Measurements from ENCODE around the gene SNTA1.

The SNTA1 gene

GRCh38 chr20:33408716-33409654 is 34.6 kb downstream of the SNTA1 start:
- Histone ChIP-seq H3K9ac (ENCODE audit: low read depth, low read length, poor library complexity) (no peak overlapping the region), H3K18ac (ENCODE audit: low read length) (no peak overlapping the region), H3K36me3 (replicated peaks in 1 of 2; ENCODE audit: control insufficient read depth in 2 of 2, insufficient read depth in 2 of 2, low read length in 2 of 2) (peaks cover 10 to 38% of the 10 kb centered on the region in 2 donors), H2BK5ac (ENCODE audit: low read length) (no peak overlapping the region), H2AFZ (ENCODE audit: low read length) (no peak overlapping the region), H3K27me3 (ENCODE audit: control insufficient read depth in 3 of 3, insufficient read depth in 3 of 3, low read depth in 1 of 3, low read length in 3 of 3) (no peaks in the 10 kb centered on the region), H3K9me3 (replicated peaks in 1 of 2; ENCODE audit: control insufficient read depth in 2 of 2, insufficient read depth in 1 of 2, low read depth in 1 of 2, low read length in 2 of 2) (peaks cover 2 to 6% of the 10 kb centered on the region in 2 donors), H4K91ac (ENCODE audit: low read depth, low read length, poor library complexity) (no peak overlapping the region), H3K4me1 (ENCODE audit: control insufficient read depth in 2 of 2, insufficient read depth in 1 of 2, low read depth in 1 of 2, low read length in 2 of 2) (no peaks in the 10 kb centered on the region), H4K8ac (ENCODE audit: low read depth, low read length) (no peak overlapping the region), H3K23ac (ENCODE audit: low read depth, low read length, poor library complexity) (peak overlapping the region; percentile 34), H2AK5ac (ENCODE audit: low read depth, low read length) (no peak overlapping the region), H3K79me1 (ENCODE audit: low read depth, low read length) (peaks cover 1% of the 10 kb centered on the region), H3K14ac (ENCODE audit: low read length) (no peak overlapping the region), H2BK12ac (ENCODE audit: low read length) (no peak overlapping the region), H2BK120ac (ENCODE audit: low read depth, low read length) (no peak overlapping the region), H3K4ac (ENCODE audit: low read length) (no peak overlapping the region), H2BK15ac (ENCODE audit: low read length) (no peak overlapping the region), H3K27ac (replicated peaks; ENCODE audit: low read length) (no peak overlapping the region), H3K4me2 (ENCODE audit: insufficient read depth, low read length, poor library complexity, severe bottlenecking) (no peak overlapping the region), H3K4me3 (ENCODE audit: low read length in 2 of 2) (no peak overlapping the region)
- no peak for DNase-seq (ENCODE audit: low spot score)
- no CpG with 5 or more reads among the region's 18 CpGs for WGBS, 2 donors (ENCODE audit: extremely low coverage in 2 of 2, insufficient read length in 2 of 2, insufficient replicate concordance in 1 of 2)

GRCh38 chr20:33408313-33408712 is 35.2 kb downstream of the SNTA1 start:
- H3K4me2 ChIP-seq (ENCODE audit: insufficient read depth, low read length, poor library complexity, severe bottlenecking): no peak overlapping the region
- H4K91ac ChIP-seq (ENCODE audit: low read depth, low read length, poor library complexity): no peak overlapping the region
- peak overlapping the region in 1 of 2 donors; percentile 5 for H3K4me3 ChIP-seq (ENCODE audit: low read length in 2 of 2)
- no peak for DNase-seq (ENCODE audit: low spot score)
- H4K8ac ChIP-seq (ENCODE audit: low read depth, low read length): no peak overlapping the region
- H3K23ac ChIP-seq (ENCODE audit: low read depth, low read length, poor library complexity): peak overlapping the region; percentile 34
- H2BK15ac ChIP-seq (ENCODE audit: low read length): no peak overlapping the region
- no CpG with 5 or more reads among the region's 12 CpGs for WGBS, 2 donors (ENCODE audit: extremely low coverage in 2 of 2, insufficient read length in 2 of 2, insufficient replicate concordance in 1 of 2)
- peaks cover 1% of the 10 kb centered on the region for H3K79me1 ChIP-seq (ENCODE audit: low read depth, low read length)
- H3K36me3 ChIP-seq (replicated peaks in 1 of 2; ENCODE audit: control insufficient read depth in 2 of 2, insufficient read depth in 2 of 2, low read length in 2 of 2): peaks cover 10 to 38% of the 10 kb centered on the region in 2 donors
- H2AFZ ChIP-seq (ENCODE audit: low read length): no peak overlapping the region
- H2BK5ac ChIP-seq (ENCODE audit: low read length): no peak overlapping the region
- no peak overlapping the region for H3K14ac ChIP-seq (ENCODE audit: low read length)
- no peak overlapping the region for H2BK12ac ChIP-seq (ENCODE audit: low read length)
- no peak overlapping the region for H3K18ac ChIP-seq (ENCODE audit: low read length)
- H3K4ac ChIP-seq (ENCODE audit: low read length): no peak overlapping the region
- H2AK5ac ChIP-seq (ENCODE audit: low read depth, low read length): no peak overlapping the region
- peak overlapping the region; percentile 55 for H3K9ac ChIP-seq (ENCODE audit: low read depth, low read length, poor library complexity)
- no peak overlapping the region for H3K27ac ChIP-seq (replicated peaks; ENCODE audit: low read length)
- H3K27me3 ChIP-seq (ENCODE audit: control insufficient read depth in 3 of 3, insufficient read depth in 3 of 3, low read depth in 1 of 3, low read length in 3 of 3): no peaks in the 10 kb centered on the region
- peaks cover 2 to 6% of the 10 kb centered on the region in 2 donors for H3K9me3 ChIP-seq (replicated peaks in 1 of 2; ENCODE audit: control insufficient read depth in 2 of 2, insufficient read depth in 1 of 2, low read depth in 1 of 2, low read length in 2 of 2)
- H2BK120ac ChIP-seq (ENCODE audit: low read depth, low read length): no peak overlapping the region
- H3K4me1 ChIP-seq (ENCODE audit: control insufficient read depth in 2 of 2, insufficient read depth in 1 of 2, low read depth in 1 of 2, low read length in 2 of 2): no peaks in the 10 kb centered on the region

- Histone ChIP-seq H2BK5ac (ENCODE audit: low read length) (no peak overlapping the region), H3K4me1 (ENCODE audit: control insufficient read depth in 2 of 2, insufficient read depth in 1 of 2, low read depth in 1 of 2, low read length in 2 of 2) (no peaks in the 10 kb centered on the region), H3K79me1 (ENCODE audit: low read depth, low read length) (peaks cover 2% of the 10 kb centered on the region), H4K8ac (ENCODE audit: low read depth, low read length) (no peak overlapping the region), H3K18ac (ENCODE audit: low read length) (no peak overlapping the region), H3K9ac (ENCODE audit: low read depth, low read length, poor library complexity) (no peak overlapping the region), H2AFZ (ENCODE audit: low read length) (no peak overlapping the region), H3K4ac (ENCODE audit: low read length) (no peak overlapping the region), H3K14ac (ENCODE audit: low read length) (no peak overlapping the region), H2BK12ac (ENCODE audit: low read length) (no peak overlapping the region), H3K4me2 (ENCODE audit: insufficient read depth, low read length, poor library complexity, severe bottlenecking) (no peak overlapping the region), H4K91ac (ENCODE audit: low read depth, low read length, poor library complexity) (no peak overlapping the region), H3K4me3 (ENCODE audit: low read length in 2 of 2) (no peak overlapping the region), H3K36me3 (replicated peaks in 1 of 2; ENCODE audit: control insufficient read depth in 2 of 2, insufficient read depth in 2 of 2, low read length in 2 of 2) (peaks cover 10 to 38% of the 10 kb centered on the region in 2 donors), H3K27ac (replicated peaks; ENCODE audit: low read length) (no peak overlapping the region), H2AK5ac (ENCODE audit: low read depth, low read length) (no peak overlapping the region), H2BK15ac (ENCODE audit: low read length) (no peak overlapping the region), H3K9me3 (replicated peaks in 1 of 2; ENCODE audit: control insufficient read depth in 2 of 2, insufficient read depth in 1 of 2, low read depth in 1 of 2, low read length in 2 of 2) (peaks cover 2 to 6% of the 10 kb centered on the region in 2 donors), H3K27me3 (ENCODE audit: control insufficient read depth in 3 of 3, insufficient read depth in 3 of 3, low read depth in 1 of 3, low read length in 3 of 3) (no peaks in the 10 kb centered on the region), H2BK120ac (ENCODE audit: low read depth, low read length) (no peak overlapping the region), H3K23ac (ENCODE audit: low read depth, low read length, poor library complexity) (no peak overlapping the region)
- WGBS, 2 donors (ENCODE audit: extremely low coverage in 2 of 2, insufficient read length in 2 of 2, insufficient replicate concordance in 1 of 2): no CpG with 5 or more reads among the region's 4 CpGs
- DNase-seq (ENCODE audit: low spot score): no peak
Observed at GRCh38 chr20:33407796-33408195, 35.8 kb downstream of the SNTA1 start.

- Histone ChIP-seq H2BK12ac (ENCODE audit: low read length) (no peak overlapping the region), H3K4me2 (ENCODE audit: insufficient read depth, low read length, poor library complexity, severe bottlenecking) (no peak overlapping the region), H3K4me1 (ENCODE audit: control insufficient read depth in 2 of 2, insufficient read depth in 1 of 2, low read depth in 1 of 2, low read length in 2 of 2) (peaks cover 0 to under 1% of the 10 kb centered on the region in 2 donors), H3K14ac (ENCODE audit: low read length) (no peak overlapping the region), H3K27ac (replicated peaks; ENCODE audit: low read length) (no peak overlapping the region), H4K91ac (ENCODE audit: low read depth, low read length, poor library complexity) (no peak overlapping the region), H2BK5ac (ENCODE audit: low read length) (no peak overlapping the region), H2BK120ac (ENCODE audit: low read depth, low read length) (no peak overlapping the region), H4K8ac (ENCODE audit: low read depth, low read length) (no peak overlapping the region), H2BK15ac (ENCODE audit: low read length) (no peak overlapping the region), H3K23ac (ENCODE audit: low read depth, low read length, poor library complexity) (no peak overlapping the region), H3K27me3 (ENCODE audit: control insufficient read depth in 3 of 3, insufficient read depth in 3 of 3, low read depth in 1 of 3, low read length in 3 of 3) (no peaks in the 10 kb centered on the region), H3K9ac (ENCODE audit: low read depth, low read length, poor library complexity) (no peak overlapping the region), H3K36me3 (replicated peaks in 1 of 2; ENCODE audit: control insufficient read depth in 2 of 2, insufficient read depth in 2 of 2, low read length in 2 of 2) (peaks cover 10 to 35% of the 10 kb centered on the region in 2 donors), H3K4me3 (ENCODE audit: low read length in 2 of 2) (no peak overlapping the region), H3K9me3 (replicated peaks in 1 of 2; ENCODE audit: control insufficient read depth in 2 of 2, insufficient read depth in 1 of 2, low read depth in 1 of 2, low read length in 2 of 2) (peaks cover 2 to 6% of the 10 kb centered on the region in 2 donors), H3K18ac (ENCODE audit: low read length) (no peak overlapping the region), H2AK5ac (ENCODE audit: low read depth, low read length) (no peak overlapping the region), H3K79me1 (ENCODE audit: low read depth, low read length) (peaks cover 2% of the 10 kb centered on the region), H2AFZ (ENCODE audit: low read length) (no peak overlapping the region), H3K4ac (ENCODE audit: low read length) (no peak overlapping the region)
- no CpG with 5 or more reads among the region's 1 CpG for WGBS, 2 donors (ENCODE audit: extremely low coverage in 2 of 2, insufficient read length in 2 of 2, insufficient replicate concordance in 1 of 2)
- no peak for DNase-seq (ENCODE audit: low spot score)
Observed at GRCh38 chr20:33407251-33407650, 36.3 kb downstream of the SNTA1 start.
